HG03439 (cell line): ENCODE data around the gene G3BP1.
"Not testable (repeated sequence)": the region's sequence is repeated elsewhere in the genome, so short reads cannot be mapped to it uniquely, and the experiment has no call there.

Experiments used
- ATAC-seq: cut with Tn5 transposase; IDR thresholded peaks from one replicate; pipeline ENCODE4 v1.9.1; 2021; ENCODE audit warnings: mild to moderate bottlenecking, moderate library complexity; ENCODE audit not compliant: unreplicated experiment

G3BP1 gene

DNA sequence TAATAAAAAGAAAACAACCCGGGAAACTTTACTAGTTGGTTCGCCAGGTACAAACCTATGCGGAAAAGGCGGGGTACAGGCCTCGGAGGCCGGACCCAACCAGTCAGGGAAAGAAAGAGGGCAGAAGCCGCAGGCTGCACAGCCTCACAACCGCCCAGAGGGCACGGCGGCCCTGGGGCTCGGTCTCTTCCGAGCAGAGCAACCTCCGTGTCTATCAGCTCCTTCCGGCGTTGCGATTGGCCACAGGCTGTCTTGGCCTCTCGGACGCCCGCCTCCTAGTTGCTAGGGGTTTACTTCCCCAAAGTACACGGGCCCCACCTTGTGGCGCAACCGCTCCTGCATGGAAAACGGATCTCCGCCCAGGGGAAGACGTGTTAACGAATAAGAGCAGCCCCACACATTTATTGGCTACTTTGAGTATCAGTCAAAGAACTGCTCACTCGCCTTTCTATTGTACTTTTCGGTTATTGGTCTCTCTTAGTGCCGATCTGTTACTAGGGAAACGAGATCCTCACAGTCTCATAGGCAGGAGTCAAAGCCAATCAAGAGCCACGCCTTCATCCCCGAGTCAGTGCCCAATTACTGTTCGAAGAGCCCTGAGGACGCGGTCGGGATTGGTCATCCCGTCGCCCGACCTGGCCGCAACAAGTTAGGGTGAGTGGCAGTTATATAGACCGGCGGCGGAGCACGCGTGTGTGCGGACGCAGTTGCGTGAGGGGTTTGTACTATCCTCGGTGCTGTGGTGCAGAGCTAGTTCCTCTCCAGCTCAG lies at the start of gene G3BP1:
TSS of gene G3BP1 (plus strand) at position 696 of the 770 bp plus-strand sequence. CDS start 14,667 bp downstream, outside the sequence.
- peak; percentile 84 for ATAC-seq

DNA sequence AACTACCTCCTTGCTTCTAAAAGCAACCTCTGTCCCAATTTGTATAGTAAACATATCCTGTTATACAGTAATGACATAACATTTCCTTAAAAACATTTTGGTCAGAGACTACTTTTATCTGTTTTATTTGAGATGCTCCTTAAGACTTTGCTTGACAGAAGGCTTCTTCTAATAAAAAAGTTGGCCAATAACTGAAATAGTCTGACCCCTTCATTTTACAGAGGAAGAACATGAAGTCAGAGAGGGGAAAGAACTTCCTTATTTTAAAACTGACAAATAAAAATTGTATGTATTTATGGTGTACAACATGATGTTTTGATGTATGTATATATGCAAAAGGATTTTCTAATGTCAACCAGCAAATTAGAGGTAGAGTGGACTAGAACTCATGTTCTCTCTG lies 49.2 kb upstream of the G3BP1 start:
- ATAC-seq: no peak

DNA sequence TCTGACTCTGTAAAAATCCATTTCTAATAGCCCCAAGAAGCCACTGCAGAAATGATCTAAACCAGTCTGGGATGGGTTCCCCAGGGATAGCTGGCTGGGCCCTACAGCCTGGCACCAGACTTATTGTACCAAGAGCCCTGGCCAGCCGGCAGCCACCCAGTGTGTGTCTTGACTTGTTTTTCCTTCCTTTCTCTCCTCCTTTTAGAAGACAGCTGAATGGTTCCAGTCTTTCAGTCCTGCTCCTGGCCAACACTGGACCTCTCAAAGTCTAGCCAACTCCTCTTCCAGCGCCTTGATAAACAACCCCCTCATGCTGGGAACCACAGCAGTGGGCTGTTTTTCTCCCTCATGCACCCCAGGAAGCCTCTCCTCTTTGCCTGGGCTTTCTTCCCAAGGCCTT lies 47.4 kb upstream of the G3BP1 start:
- ATAC-seq: no peak

DNA sequence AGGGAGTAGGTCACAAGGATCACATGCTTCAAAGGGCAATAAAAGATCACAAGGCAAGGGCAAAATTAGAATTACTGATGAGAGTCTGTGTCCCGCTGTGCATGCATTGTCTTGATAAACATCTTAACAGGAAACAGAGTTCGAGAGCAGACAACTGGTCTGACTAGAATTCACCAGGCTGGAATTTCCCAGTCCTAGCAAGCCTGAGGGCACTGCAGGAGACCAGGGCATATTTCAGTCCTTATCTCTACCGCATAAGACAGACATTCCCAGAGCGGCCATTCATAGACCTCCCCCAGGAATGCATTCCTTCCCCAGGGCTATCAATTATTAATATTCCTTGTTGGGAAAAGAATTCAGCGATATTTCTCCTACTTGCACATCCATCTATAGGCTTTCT lies 42.2 kb upstream of the G3BP1 start:
- ATAC-seq: not testable (repeated sequence)

DNA sequence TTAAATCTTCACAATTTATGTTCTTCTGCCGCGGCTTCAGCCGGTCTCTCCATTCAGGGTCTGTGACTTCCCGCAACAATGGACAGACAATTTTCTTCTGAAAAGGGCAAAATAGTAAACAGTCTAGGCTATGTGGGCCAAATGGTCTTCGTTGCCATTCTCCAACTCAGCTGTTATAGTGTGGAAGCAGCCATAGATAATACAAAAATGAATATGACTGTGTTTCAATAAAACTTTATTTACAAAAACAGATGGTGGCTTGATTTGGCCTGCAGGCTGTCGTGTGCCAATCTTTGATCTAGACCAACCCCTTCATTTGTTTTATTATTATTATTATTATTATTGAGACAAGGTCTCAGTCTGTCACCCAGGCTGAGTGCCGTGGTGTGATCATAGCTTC lies 41.4 kb upstream of the G3BP1 start:
- no peak for ATAC-seq

DNA sequence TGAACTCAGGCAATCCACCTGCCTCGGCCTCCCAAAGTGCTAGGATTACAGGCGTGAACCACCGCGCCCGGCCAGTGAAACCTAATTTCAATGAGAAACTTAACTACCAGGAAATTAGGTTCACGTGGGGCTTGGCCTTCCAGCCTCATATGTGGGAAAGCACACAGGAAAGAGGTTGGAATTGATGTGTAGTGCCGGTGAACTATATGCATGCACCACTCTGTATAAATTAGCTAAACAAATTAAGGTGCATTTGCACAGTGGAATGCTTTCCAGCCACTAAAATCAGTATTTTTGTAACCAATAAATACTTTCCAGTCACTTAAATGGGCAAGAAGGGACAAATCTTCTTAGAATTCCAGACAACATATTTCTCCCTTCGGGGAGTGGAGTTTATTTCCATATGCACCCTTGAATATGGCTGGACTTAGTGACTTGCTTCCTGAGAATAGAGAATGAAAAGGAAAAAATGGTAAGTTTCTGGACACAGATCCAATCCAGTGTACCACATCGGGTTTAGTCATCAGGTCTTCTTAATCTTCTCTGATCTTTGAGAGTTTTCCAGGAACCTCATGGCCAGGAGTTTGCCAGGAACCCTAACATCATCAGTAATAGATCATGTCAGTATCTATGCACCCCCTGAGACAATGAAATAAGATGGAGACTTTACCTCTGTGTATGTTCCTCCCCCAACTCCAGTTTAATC lies 38.2 kb upstream of the G3BP1 start:
- no peak for ATAC-seq

DNA sequence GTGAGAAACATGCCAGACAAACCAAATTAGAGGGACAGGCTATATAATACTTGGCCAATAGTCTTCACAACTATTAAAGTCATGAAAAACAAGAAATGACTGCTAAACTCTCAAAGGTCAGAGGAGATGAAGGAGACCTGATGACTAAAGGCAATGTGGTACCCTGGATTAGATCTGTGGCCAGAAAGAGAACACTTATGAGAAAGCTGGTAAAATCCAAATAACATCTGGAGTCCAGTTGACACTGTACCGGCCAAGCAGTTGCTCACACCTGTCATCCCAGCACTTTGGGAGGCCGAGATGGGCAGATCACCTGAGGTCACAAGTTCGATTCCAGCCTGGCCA lies 37.7 kb upstream of the G3BP1 start:
- no peak for ATAC-seq

DNA sequence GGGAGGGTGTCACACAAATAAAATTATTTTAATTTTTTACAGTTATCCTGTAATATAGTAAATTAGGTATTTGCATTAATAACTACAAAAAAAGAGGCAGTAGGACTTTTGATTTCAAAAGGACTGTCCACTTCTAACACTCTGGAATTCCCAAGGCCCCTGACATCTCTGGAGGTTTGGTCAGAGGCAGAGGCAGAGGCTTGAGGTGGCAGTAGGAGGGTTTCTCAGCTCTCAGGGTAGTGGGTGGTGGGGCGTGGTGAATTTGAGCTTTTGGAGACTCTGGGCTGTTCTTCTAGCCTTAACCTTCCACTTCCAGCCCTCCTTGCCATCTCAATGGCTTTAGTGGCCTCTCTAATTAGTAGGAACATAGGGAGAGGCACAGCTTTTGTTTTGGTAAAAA lies 36.1 kb upstream of the G3BP1 start:
- no peak for ATAC-seq

DNA sequence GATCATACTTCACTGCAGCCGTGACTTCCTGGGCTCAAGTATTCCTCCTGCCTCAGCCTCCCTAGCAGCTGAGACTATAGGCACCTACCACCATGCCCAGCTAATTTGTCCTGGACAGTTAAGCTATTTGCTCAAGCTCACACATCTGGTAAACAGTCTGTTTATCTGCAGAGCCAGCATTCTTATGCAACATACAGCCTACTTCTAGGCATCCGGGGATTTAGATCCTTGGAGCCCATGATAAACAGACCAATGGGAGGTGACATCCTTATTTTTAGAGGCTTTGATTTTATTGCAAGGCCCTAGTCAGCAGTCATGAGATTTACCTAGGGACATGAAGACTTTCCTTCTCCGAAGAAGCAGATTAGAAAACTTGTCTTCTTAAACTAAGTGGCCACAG lies 34.3 kb upstream of the G3BP1 start:
- ATAC-seq: no peak

DNA sequence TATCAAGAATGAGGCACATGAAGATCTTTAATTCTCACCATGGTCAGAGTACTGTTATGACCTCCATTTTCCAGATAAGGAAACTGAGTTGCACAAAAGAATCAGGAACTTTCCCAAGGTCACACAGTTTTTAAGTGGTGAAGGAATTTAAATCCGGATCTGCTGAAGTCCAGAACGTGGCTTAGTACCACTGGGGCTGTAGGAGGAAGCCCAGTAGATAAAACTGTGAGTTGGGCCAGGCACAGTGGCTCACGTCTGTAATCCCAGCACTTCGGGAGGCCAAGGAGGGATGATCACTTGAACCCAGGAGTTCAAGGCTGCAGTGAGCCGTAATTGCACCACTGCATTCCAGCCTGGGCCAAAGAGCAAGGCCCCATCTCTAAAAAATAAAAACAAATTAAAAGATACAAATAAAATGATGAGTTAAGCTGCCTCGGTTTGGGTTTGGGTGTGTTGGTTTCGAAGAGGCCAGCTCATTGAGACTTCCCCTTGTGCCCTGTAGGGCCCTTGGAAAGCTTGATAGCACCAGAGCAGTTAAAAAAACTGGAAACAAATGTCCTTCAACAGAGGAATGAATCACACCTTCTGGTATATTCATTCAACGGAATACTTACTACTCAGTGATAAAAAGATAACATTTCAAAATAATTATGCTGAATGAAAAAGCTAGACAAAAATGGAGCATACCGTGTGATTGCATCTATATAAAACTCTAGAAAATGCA lies 33.5 kb upstream of the G3BP1 start:
- ATAC-seq: no peak

DNA sequence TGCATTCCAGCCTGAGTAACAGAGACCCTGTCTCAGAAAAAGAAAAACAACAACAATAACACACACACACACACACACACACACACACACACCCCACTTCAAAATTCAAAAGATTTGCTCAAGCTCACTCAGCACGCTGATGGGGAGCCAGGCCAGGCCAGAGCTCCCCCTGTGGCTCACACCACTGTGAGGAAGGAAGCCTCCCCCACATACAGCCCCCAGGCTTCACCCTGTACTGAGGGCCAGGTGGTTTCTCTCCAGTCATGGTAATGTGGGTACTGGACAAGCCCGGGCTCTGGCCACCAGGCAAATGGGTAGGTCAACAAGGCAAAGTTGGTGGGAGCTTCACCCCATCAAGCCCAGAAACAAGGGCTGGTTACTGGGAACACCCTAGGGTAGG lies 32.4 kb upstream of the G3BP1 start:
- ATAC-seq: no peak

DNA sequence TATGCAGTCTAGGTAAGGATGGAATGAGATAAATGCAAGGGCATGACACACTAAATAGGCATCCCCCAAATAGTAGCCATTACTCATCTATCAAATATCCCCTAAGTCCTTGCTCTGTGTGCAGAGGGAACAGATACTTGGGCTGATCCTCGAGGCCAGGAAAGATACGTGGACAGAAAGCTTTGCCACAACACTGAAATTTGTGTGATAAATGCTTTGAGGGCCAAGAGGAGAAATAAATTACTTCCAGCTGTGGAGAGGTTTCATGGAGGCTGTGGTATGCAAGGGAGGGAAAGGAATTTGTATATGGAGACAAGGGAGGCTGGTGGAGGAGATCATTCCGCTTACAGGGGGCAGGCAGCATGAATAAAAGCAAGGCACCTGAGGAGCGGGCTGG lies 31.8 kb upstream of the G3BP1 start:
- no peak for ATAC-seq

DNA sequence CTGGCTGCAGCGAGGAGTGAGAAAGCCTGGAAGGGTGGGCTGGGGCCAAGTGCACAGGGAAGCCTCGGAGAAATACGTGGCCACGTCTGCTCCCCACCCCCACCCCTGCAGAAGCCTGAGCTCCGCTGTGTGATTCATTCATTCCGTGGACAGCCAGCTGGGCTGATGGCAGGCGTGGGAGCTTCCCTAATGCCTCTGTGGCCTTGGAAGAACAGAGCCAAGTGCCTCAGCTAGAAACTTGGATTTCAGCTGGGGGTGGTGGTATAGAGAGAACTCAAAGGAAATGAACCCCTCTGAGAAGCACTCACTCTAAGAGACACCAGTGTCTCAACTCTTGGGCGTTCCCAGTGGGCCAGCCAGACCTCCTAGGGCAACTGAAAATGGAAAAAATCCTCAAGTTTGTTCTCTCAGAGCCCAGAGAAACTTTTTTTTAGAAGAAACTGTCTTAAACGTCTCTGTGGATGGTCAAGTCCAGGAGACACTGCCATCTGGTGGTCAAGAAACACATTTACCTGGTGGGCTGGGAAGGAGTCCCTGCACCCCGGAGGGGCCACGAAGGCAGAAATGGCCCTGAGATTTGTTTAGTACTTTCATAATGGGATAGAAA lies 31.3 kb upstream of the G3BP1 start:
- peak; percentile 64 for ATAC-seq

DNA sequence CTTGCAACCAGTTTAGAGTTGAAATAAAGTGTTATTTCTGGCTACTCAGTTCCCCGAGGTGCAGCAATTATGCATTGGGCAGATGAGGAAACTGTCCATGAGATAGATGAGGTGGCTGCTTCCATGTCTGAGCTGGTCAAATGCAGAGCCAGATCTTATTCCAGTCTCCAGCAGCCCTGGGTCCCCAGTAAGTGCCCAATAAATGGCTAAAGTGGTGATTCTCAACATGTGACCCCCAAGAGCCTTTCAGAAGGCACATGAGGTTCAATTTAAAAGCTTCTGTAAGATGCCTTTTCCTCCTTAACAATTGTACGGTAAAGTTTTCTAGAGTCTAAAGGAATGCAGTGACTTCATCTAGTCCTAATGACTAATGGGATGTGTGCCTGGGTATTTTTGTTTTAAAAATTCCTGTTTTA lies 30.8 kb upstream of the G3BP1 start:
- peak; percentile 13 for ATAC-seq

DNA sequence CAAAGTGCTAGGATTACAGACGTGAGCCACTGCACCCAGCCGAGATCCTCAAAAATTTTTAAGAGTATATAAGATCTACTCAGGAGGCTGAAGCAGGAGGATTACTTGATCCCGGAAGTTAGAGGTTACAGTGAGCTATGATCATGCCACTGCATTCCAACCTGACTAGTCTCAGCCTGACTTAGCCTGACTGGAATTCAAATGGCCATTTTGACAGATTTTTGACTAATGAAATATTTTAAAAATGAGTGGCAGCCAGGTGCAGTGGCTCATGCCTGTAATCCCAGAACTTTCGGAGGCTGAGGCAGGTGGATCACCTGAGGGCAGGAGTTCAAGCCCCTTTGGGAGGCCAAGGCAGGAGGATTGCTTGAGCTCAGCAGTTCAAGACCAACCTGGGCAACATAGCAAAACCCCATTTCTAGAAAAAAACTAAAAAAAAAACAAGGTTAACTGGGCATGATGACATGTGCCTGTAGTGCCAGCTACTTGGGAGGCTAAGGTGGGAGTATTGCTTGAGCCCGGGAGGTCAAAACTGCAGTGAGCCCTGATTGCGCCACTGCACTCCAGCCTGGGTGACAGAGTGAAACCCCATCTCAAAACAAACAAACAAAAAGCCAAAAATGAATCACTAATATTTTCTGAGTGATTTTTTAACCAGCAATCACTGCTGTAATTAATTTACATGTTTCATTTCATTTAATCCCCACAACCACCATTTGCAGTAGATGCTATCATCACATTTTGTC lies 29.9 kb upstream of the G3BP1 start:
- ATAC-seq: no peak

DNA sequence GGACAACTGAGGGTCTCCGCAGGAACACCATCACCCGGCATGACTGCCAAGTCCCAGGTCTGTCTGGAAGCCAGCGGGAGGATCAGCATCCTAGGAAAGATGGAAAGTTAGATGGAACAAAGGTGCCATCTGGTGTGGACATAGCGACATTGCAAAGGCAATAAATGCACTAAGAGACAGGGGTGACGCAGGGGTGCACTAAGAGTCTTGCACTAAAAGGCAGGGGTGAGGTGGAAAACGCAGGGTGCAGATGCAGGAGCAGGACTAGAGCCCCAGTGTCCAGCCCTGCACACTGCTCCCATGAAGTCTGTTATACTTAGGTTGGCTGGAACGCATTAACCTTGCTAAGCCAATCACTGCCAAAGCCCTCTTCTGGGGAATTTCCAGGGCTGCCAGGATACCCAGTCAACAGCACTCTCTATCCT lies 28.9 kb upstream of the G3BP1 start:
- no peak for ATAC-seq

DNA sequence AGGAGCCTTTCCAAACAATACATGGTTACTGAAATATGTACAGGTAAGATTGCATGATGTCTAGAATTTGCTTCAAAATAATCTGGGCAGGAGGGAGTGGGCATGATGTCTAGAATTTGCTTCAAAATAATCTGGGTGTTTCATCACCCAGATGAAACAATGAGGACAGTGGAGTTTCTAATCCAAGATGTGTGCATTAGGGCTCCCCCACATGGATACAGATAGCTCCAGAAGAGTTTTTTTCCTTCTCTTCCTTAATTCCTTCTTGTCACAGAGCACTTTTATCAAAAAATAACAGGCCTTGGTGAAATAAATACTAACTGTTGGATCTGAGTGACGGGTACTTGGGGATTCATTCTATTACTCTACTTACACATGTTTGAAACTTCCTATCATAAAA lies 28.2 kb upstream of the G3BP1 start:
- no peak for ATAC-seq

DNA sequence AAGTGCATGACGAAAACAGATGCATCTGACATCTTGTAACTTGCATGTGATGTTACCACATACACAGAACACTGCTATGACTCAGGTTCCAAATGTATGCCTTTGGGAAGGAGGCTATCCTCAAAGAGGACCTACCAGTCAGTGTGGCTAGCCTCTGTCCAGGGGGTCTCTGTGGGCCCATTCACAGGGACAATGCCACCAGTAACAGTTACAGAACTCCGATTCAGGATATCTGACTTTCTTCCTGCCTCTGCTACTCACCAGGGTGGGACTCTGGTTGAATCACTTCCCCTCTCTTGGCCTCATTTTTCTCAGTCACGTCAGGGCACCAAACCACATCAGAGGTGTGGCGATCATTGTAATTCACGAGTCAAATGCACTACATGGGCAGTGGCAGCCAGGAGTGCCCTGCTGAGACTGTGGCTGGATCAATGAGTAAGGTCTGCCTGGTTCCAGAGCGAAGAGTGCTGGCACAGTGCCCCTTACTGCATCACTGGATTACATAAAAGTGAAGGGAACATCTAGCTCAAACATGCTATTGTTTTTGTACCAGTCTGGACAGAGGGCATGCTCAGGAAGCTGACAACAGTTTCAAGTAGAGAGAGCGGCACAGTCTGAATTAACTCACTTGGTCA lies 26.6 kb upstream of the G3BP1 start:
- ATAC-seq: no peak

DNA sequence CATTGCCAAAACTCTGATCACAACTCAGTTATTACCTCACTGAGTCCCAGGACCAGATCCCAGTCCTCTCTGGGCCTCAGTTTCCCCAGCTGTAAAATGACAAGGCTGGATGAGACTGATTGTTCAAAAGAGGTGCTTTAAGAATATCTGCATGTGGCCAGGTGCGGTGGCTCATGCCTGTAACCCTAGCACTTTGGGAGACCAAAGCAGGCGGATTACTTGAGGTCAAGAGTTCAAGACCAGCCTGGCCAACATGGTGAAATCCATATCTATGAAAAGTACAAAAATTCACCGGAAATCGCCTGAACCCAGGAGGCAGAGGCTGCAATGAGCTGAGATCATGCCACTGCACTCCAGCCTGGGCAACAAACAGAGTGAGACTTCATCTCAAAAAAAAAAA lies 21.6 kb upstream of the G3BP1 start:
- no peak for ATAC-seq

DNA sequence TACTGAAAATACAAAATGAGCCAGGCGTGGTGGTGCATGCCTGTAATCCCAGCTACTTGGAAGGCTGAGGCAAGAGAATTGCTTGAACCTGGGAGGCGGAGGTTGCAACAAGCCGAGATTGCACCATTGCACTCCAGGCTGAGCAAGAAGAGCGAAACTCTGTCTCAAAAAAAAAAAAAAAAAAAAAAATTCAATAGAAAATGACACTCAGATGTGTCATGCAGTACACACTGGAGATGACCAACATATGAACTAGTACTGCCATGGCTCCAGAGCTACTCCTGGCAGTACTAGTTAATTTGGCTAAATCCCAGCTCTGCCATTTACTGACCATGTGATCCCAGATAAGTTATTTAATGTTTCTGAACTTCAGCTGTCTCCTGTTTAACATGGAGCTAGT lies 20.7 kb upstream of the G3BP1 start:
- ATAC-seq: no peak
